K562 (cell line): ENCODE data around the gene ORM1. TPM values are rescaled to one million over a fixed set of nuclear protein-coding genes. Genes with fewer than 3 reads are reported as not detected.

Experiments used
- ATAC-seq: fragments of 200-7000 bp; cut with Tn5 transposase; 3 replicates; pipeline ENCODE4 v1.9.1; 2020; ENCODE audit warnings: moderate library complexity
- BruUV-seq: library from RNA; stranded (reverse); fragments of 400-500 nt; replicated peaks from 2 replicates; lab custom pipeline; 2021; lab: Mats Ljungman, UMichigan
- CTCF ChIA-PET: fragments of 300-600 bp; formaldehyde crosslinking; extraction: SDS; loops from one replicate; lab custom pipeline; 2021; ENCODE audit warnings: low intra/inter-chr PET ratio; lab: Yijun Ruan, JAX
- POLR2A ChIA-PET: fragments of 300-600, 350-650 bp; sonication (Branson Sonifier 250); formaldehyde crosslinking; extraction: SDS; loops from one replicate; lab custom pipeline; 2021; ENCODE audit warnings: antibody characterized with exemption, inconsistent platforms; lab: Yijun Ruan, JAX
- DNase-seq, 4 experiments: peaks; one replicate each; pipeline versions ENCODE4 v3.0.0 to v3.0.0-alpha.2; 2011 to 2018; ENCODE audit warnings: low spot score in 3 of 4, mixed read lengths in 3 of 4; ENCODE audit errors: extremely low read depth in 1 of 4
- FAIRE-seq: peaks from 2 replicates; lab custom pipeline; 2011; peaks lifted over from hg19 to GRCh38; lab: Jason Lieb, UNC
- H2AFZ ChIP-seq: 2 replicates; pipeline ENCODE4 v1.6.0; 2011; ENCODE audit warnings: low read depth, low read length, control low read depth, inconsistent platforms
- H3K27ac ChIP-seq: fragments of 200-600 bp; 3 replicates; pipeline ENCODE4 v1.8.0; 2011; ENCODE audit warnings: low read depth, mild to moderate bottlenecking, control low read depth, inconsistent platforms, low read length, moderate library complexity, mixed read lengths; ENCODE audit errors: extremely low read depth
- H3K27me3 ChIP-seq, 2 experiments: fragments of 300-600 bp in 1 of 2; 2 replicates in 1 of 2; 3 replicates in 1 of 2; pipeline versions ENCODE4 v1.6.0 to v1.8.0; 2011; ENCODE audit warnings: inconsistent platforms in 2 of 2, low read length in 2 of 2, mild to moderate bottlenecking in 1 of 2, mixed read lengths in 1 of 2, moderate library complexity in 1 of 2; ENCODE audit not compliant: control insufficient read depth in 2 of 2, insufficient read depth in 2 of 2
- H3K36me3 ChIP-seq: fragments of 300-600 bp; 3 replicates; pipeline ENCODE4 v1.8.0; 2011; ENCODE audit warnings: mild to moderate bottlenecking, low read length, inconsistent platforms; ENCODE audit not compliant: control insufficient read depth, insufficient read depth
- H3K4me1 ChIP-seq, 2 experiments: fragments of 200-600 bp in 1 of 2; replicated peaks in 1 of 2; 2 replicates in 1 of 2; 3 replicates in 1 of 2; pipeline versions ENCODE4 v1.5.1 to v1.8.0; 2011; ENCODE audit warnings: inconsistent platforms in 2 of 2, low read length in 2 of 2, mild to moderate bottlenecking in 1 of 2, mixed read lengths in 1 of 2, moderate library complexity in 1 of 2; ENCODE audit not compliant: control insufficient read depth in 2 of 2, insufficient read depth in 2 of 2
- H3K4me2 ChIP-seq: 2 replicates; pipeline ENCODE4 v1.6.1; 2011; ENCODE audit warnings: low read length, control low read depth, inconsistent platforms, mixed read lengths; ENCODE audit not compliant: insufficient read depth
- H3K4me3 ChIP-seq: fragments of 200-600 bp; sonication (generic), shearing (Covaris generic); 2 replicates; pipeline ENCODE4 v1.5.1; 2016; ENCODE audit warnings: control low read depth, inconsistent platforms
- H3K79me2 ChIP-seq: fragments of 200-600 bp; 3 replicates; pipeline ENCODE4 v1.8.0; 2011; ENCODE audit warnings: low read length, inconsistent platforms; ENCODE audit not compliant: control insufficient read depth, insufficient read depth
- H3K9ac ChIP-seq, 2 experiments: 2 replicates each; pipeline versions ENCODE4 v1.6.0 to v1.6.1; 2011; ENCODE audit warnings: low read depth in 2 of 2, low read length in 2 of 2, control low read depth in 1 of 2, inconsistent platforms in 1 of 2, mild to moderate bottlenecking in 1 of 2, mixed read lengths in 1 of 2; ENCODE audit not compliant: insufficient read depth in 1 of 2
- H3K9me1 ChIP-seq: one replicate; pipeline ENCODE4 v1.6.0; 2011; ENCODE audit warnings: inconsistent platforms, mild to moderate bottlenecking, low read length, moderate library complexity; ENCODE audit not compliant: control insufficient read depth, insufficient read depth
- H3K9me3 ChIP-seq: replicated peaks from 2 replicates; pipeline ENCODE4 v1.5.1; 2011; ENCODE audit warnings: low read depth, low read length, inconsistent platforms; ENCODE audit not compliant: control insufficient read depth, insufficient read depth
- H4K20me1 ChIP-seq: replicated peaks from 2 replicates; pipeline ENCODE4 v1.6.1; 2011; ENCODE audit warnings: low read length, inconsistent platforms, mixed read lengths; ENCODE audit not compliant: control insufficient read depth, insufficient read depth
- BHLHE40 ChIP-seq: IDR thresholded peaks from 2 replicates; pipeline ENCODE4 v1.6.1; 2011; ENCODE audit warnings: low read length, improper control_type of control experiment
- CEBPG ChIP-seq, 3 experiments: fragments of 200-800 bp in 1 of 3; sonication (Bioruptor generic) in 1 of 3; sonication (generic) in 1 of 3; formaldehyde crosslinking in 1 of 3; IDR thresholded peaks in 2 of 3; conservative IDR thresholded peaks in 1 of 3; 2 replicates each; pipeline versions ENCODE4 v1.6.1 to v1.8.0; 2016 to 2022; ENCODE audit warnings: missing compliant biosample characterization in 2 of 3, missing genetic modification characterization in 2 of 3, mild to moderate bottlenecking in 1 of 3, missing genetic modification reagents in 1 of 3
- DIDO1 ChIP-seq: fragments of 450-650 bp; IDR thresholded peaks from 2 replicates; pipeline ENCODE4 v1.6.1; 2016; ENCODE audit warnings: low read depth, missing biosample characterization, missing genetic modification characterization
- GABPA ChIP-seq: fragments of 200-800 bp; sonication (Bioruptor generic); conservative IDR thresholded peaks from 2 replicates; pipeline ENCODE4 v1.6.1; 2016; ENCODE audit warnings: low read depth, missing genetic modification characterization, missing compliant biosample characterization
- GABPB1 ChIP-seq: sonication (generic); formaldehyde crosslinking; IDR thresholded peaks from 2 replicates; pipeline ENCODE4 v1.8.0; 2022; ENCODE audit warnings: mild to moderate bottlenecking, missing genetic modification reagents
- JUNB ChIP-seq: fragments of 450-650 bp; formaldehyde crosslinking; conservative IDR thresholded peaks from 2 replicates; pipeline ENCODE4 v1.4.0; 2020; ENCODE audit warnings: mild to moderate bottlenecking
- MECOM ChIP-seq: fragments of 250-450 bp; sonication (Bioruptor Pico); IDR thresholded peaks from 2 replicates; pipeline ENCODE4 v1.8.0; 2022; ENCODE audit warnings: inconsistent platforms
- MYBL2 ChIP-seq, 2 experiments: fragments of 450-650 bp in 1 of 2; sonication (generic) in 1 of 2; formaldehyde crosslinking in 1 of 2; IDR thresholded peaks; 2 replicates each; pipeline versions ENCODE4 v1.6.1 to v1.8.1; 2017 to 2022; ENCODE audit warnings: borderline replicate concordance in 1 of 2, inconsistent platforms in 1 of 2, low read depth in 1 of 2, mild to moderate bottlenecking in 1 of 2, missing genetic modification reagents in 1 of 2, moderate library complexity in 1 of 2
- PHB ChIP-seq: fragments of 250-450 bp; sonication (Bioruptor Pico); IDR thresholded peaks from 2 replicates; pipeline ENCODE4 v1.5.0; 2021
- RBFOX2 ChIP-seq: fragments of 200-400 bp; formaldehyde crosslinking; IDR thresholded peaks from 2 replicates; pipeline ENCODE4 v1.6.1; 2017; ENCODE audit warnings: low read depth, mild to moderate bottlenecking, low read length, moderate library complexity
- SPI1 ChIP-seq: IDR thresholded peaks from 2 replicates; pipeline ENCODE4 v1.6.1; 2011; ENCODE audit warnings: low read depth, low read length, control low read depth, borderline replicate concordance
- ZNF584 ChIP-seq: fragments of 200-800 bp; sonication (Bioruptor generic); IDR thresholded peaks from 2 replicates; pipeline ENCODE4 v1.6.1; 2016; ENCODE audit warnings: low read depth, mild to moderate bottlenecking, missing genetic modification characterization, missing compliant biosample characterization
- WGBS: fragments of 100-300 bp; shearing (Covaris generic); methylation state at CpG from one replicate; pipeline ENCODE4 v1.1.6; 2016; ENCODE audit warnings: low coverage, mixed read lengths; ENCODE audit not compliant: insufficient coverage; ENCODE audit errors: missing lambda C conversion rate; 5-methylcytosine and 5-hydroxymethylcytosine counted together
- in situ Hi-C: fragments of 300-500 bp; cut with MboI; formaldehyde crosslinking; loops from 4 replicates; pipeline ENCODE4 v1.15.0; 2018; ENCODE audit warnings: inconsistent platforms, mixed read lengths
- intact Hi-C: fragments of 100-400 bp; cut with micrococcal nuclease; formaldehyde crosslinking; loops from 2 replicates; pipeline ENCODE4 v1.14.2; 2022
- polyA plus RNA-seq, 8 experiments: library from polyadenylated mRNA; depleted of rRNA in 4 of 8; stranded (reverse) in 5 of 8; unstranded in 3 of 8; fragments of >200 nt; fragmentation: Nextera tagmentation in 2 of 8; fragmentation: Illumina TruSeq in 1 of 8; extraction: Ambion mirVana in 2 of 8; extraction: Trizol in 1 of 8; gene quantifications; 2 replicates each; pipeline versions ENCODE4 v1.2.1 to v1.2.3, GENCODE V29; 2011 to 2014; ENCODE audit warnings: inconsistent platforms in 1 of 8, missing spikeins in 1 of 8
- total RNA-seq, 7 experiments: library from RNA; depleted of rRNA in 6 of 7; stranded (reverse); fragments of >200 nt in 6 of 7; fragmentation: Illumina TruSeq in 2 of 7; extraction: Trizol in 2 of 7; gene quantifications; 2 replicates each; pipeline versions ENCODE4 v1.2.1 to v1.2.3, GENCODE V29; 2011 to 2021; ENCODE audit warnings: low replicate concordance in 1 of 7
- TF ChIP-seq, protein P1 (sequence below), 3 experiments: fragments of 200-800 bp in 1 of 3; sonication (Bioruptor generic) in 1 of 3; sonication (generic) in 1 of 3; formaldehyde crosslinking in 1 of 3; IDR thresholded peaks; 2 replicates each; pipeline versions ENCODE4 v1.6.1 to v1.8.0; 2016 to 2022; ENCODE audit warnings: mild to moderate bottlenecking in 2 of 3, missing compliant biosample characterization in 2 of 3, missing genetic modification characterization in 2 of 3, missing genetic modification reagents in 1 of 3
- TF ChIP-seq, protein P2 (sequence below): sonication (generic); formaldehyde crosslinking; IDR thresholded peaks from 2 replicates; pipeline ENCODE4 v1.9.0; 2022; ENCODE audit warnings: mild to moderate bottlenecking, missing genetic modification reagents
- TF ChIP-seq, protein P3 (sequence below): fragments of 200-800 bp; sonication (Bioruptor generic); IDR thresholded peaks from 2 replicates; pipeline ENCODE4 v1.6.1; 2017; ENCODE audit warnings: missing genetic modification characterization, missing compliant biosample characterization

ORM1 gene
- total and polyA plus RNA-seq, 9 of the 15 experiments (the other 6 are each of a cell fraction or from before 2014, with no cell fraction given), result 2.9 TPM; not detected in 8

DNA sequence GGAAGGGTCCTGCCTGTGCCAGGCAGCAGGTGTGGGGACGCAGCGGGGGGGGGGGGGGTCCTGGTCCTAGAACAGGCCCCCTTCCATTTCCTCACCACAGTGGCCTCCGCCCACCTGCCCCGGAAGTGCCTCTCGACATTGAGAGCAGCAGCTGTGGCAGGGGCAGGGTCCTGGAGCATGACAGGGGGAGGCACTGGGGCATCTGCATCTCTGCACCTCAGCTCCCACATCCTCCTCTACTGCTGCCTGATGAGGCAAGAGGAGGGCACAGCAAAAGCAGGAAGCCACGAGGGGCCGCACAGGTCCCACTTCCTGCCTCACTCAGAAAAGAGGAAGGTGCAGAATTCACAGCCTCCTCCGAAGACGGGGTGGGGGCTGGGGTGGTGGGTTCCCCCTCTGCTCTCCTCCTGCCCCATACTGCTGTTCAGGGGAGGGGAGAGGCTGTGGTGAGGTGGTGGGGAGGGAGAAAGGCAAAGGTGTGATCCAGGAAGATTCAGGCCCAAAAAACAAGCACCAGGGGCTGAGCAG lies 50.1 kb downstream of the ORM1 start:
- Histone ChIP-seq H3K4me2 (no peak overlapping the region), H3K9me3 (no peaks in the 10 kb centered on the region), H4K20me1 (no peaks in the 10 kb centered on the region; the same call in 1 of the 2 replicates), H2AFZ (0 out of 2 replicates have a peak overlapping the region, but pooled peaks have one; percentile 59), H3K27me3 (no peaks in the 10 kb centered on the region), H3K9me1 (no peaks in the 10 kb centered on the region), H3K9ac (peak overlapping the region in 1 of 2 experiments; percentile 45; a peak in 1 of 4 replicates), H3K36me3 (no peaks in the 10 kb centered on the region), H3K27ac (no peak overlapping the region; the same call in 2 of the 3 replicates), H3K4me1 (peaks cover 0 to 17% of the 10 kb centered on the region in 2 experiments; a peak in 2 of 5 replicates), H3K4me3 (no peak overlapping the region), H3K79me2 (no peaks in the 10 kb centered on the region)
- no peak for DNase-seq
- 50% methylated on average over 3 of the region's 9 CpGs for WGBS
- ChIA-PET POLR2A (no interaction called here), CTCF (no interaction called here)
- in situ Hi-C loops, result no loop called here
- no TSS peak for BruUV-seq
- intact Hi-C loops, result no loop called here
- peak; percentile 7; the same call in 2 of the 3 replicates for ATAC-seq
- no peak for FAIRE-seq
- TF ChIP-seq GABPA (tag), result peak; percentile 60
- peak; percentile 67; the same call in 1 of the 2 replicates for TF ChIP-seq SPI1
- no peak for TF ChIP-seq MYBL2 (IDR thresholded peaks at IDR 0.05; ENCODE audit: low read depth)
- no peak for TF ChIP-seq MYBL2 (CRISPR knock-in tag; IDR thresholded peaks at IDR 0.05; ENCODE audit: borderline replicate concordance)
- TF ChIP-seq, protein P1, sequence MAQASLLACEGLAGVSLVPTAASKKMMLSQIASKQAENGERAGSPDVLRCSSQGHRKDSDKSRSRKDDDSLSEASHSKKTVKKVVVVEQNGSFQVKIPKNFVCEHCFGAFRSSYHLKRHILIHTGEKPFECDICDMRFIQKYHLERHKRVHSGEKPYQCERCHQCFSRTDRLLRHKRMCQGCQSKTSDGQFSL (CRISPR knock-in tag; IDR thresholded peaks at IDR 0.05), result 0 out of 2 replicates have a peak, but pooled peaks have one; percentile 57
- TF ChIP-seq, protein P1 (tag; IDR thresholded peaks at IDR 0.05), result no peak
- TF ChIP-seq CEBPG (CRISPR knock-in tag; IDR thresholded peaks at IDR 0.05), result peak; percentile 56; the same call in 1 of the 2 replicates
- TF ChIP-seq CEBPG (tag; conservative IDR thresholded peaks at IDR 0.05 in 1 of 2, IDR thresholded peaks at IDR 0.05 in 1 of 2), result no peak
- TF ChIP-seq RBFOX2, result 0 out of 2 replicates have a peak, but pooled peaks have one; percentile 23
- no peak for TF ChIP-seq DIDO1 (tag)
- TF ChIP-seq, protein P2, sequence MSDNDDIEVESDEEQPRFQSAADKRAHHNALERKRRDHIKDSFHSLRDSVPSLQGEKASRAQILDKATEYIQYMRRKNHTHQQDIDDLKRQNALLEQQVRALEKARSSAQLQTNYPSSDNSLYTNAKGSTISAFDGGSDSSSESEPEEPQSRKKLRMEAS, result peak; percentile 29; the same call in 1 of the 2 replicates
- TF ChIP-seq ZNF584, result no peak
- no peak for TF ChIP-seq JUNB
- TF ChIP-seq BHLHE40, result no peak
- TF ChIP-seq PHB (CRISPR knock-in tag), result no peak
- TF ChIP-seq MECOM (CRISPR knock-in tag), result no peak
- TF ChIP-seq, protein P3, sequence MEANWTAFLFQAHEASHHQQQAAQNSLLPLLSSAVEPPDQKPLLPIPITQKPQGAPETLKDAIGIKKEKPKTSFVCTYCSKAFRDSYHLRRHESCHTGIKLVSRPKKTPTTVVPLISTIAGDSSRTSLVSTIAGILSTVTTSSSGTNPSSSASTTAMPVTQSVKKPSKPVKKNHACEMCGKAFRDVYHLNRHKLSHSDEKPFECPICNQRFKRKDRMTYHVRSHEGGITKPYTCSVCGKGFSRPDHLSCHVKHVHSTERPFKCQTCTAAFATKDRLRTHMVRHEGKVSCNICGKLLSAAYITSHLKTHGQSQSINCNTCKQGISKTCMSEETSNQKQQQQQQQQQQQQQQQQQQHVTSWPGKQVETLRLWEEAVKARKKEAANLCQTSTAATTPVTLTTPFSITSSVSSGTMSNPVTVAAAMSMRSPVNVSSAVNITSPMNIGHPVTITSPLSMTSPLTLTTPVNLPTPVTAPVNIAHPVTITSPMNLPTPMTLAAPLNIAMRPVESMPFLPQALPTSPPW (CRISPR knock-in tag), result 0 out of 2 replicates have a peak, but pooled peaks have one; percentile 21
- TF ChIP-seq GABPB1 (CRISPR knock-in tag), result peak; percentile 62
